ENCODE results near the gene NKX6-2. TPM values are rescaled to one million over a fixed set of nuclear protein-coding genes. Genes with fewer than 3 reads are reported as not detected.

Gene NKX6-2
- total and polyA plus RNA-seq, 4 donors: 0.07 to 7.1 TPM; not detected in 2

DNA sequence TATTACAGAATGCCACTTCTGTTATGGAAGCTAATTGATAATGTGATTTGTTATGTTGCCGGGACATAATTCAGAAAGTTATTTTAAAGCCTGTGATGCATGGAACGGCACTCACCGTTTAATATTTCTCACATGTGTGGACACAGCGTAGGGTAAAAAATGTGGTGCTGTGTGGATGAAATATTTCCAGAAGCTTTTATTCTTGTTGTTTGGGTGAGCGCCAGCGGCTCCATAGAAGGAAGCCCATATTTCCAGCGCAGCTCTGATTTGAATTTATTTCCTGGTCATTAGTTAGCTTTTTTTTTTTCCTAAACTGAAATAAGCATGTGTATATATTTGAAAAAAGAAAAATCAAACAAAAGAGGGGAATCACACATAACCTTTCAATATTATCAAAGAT lies 20.2 kb upstream of the NKX6-2 start:
- 82% methylated on average over 7 of the region's 7 CpGs for WGBS
- no peak for TF ChIP-seq JUND (IDR thresholded peaks at IDR 0.05)
- TF ChIP-seq, protein P1, sequence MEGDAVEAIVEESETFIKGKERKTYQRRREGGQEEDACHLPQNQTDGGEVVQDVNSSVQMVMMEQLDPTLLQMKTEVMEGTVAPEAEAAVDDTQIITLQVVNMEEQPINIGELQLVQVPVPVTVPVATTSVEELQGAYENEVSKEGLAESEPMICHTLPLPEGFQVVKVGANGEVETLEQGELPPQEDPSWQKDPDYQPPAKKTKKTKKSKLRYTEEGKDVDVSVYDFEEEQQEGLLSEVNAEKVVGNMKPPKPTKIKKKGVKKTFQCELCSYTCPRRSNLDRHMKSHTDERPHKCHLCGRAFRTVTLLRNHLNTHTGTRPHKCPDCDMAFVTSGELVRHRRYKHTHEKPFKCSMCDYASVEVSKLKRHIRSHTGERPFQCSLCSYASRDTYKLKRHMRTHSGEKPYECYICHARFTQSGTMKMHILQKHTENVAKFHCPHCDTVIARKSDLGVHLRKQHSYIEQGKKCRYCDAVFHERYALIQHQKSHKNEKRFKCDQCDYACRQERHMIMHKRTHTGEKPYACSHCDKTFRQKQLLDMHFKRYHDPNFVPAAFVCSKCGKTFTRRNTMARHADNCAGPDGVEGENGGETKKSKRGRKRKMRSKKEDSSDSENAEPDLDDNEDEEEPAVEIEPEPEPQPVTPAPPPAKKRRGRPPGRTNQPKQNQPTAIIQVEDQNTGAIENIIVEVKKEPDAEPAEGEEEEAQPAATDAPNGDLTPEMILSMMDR (IDR thresholded peaks at IDR 0.05; ENCODE audit: low read depth, low read length, missing input control): no peak
- TF ChIP-seq EGR1 (IDR thresholded peaks at IDR 0.05; ENCODE audit: low read depth in 2 of 2): no peak
- TF ChIP-seq HNF4A (conservative IDR thresholded peaks at IDR 0.05): no peak
- no peak for TF ChIP-seq TAF1 (conservative IDR thresholded peaks at IDR 0.05)
- peaks cover 0 to 4% (median 0%) of the 10 kb centered on the region in 4 donors for H3K27me3 ChIP-seq (ENCODE audit: control insufficient read depth in 4 of 4, insufficient read depth in 4 of 4, low read length in 3 of 4)
- no peaks in the 10 kb centered on the region for H3K36me3 ChIP-seq (ENCODE audit: control insufficient read depth in 4 of 4, insufficient read depth in 3 of 4, low read depth in 1 of 4, low read length in 3 of 4)
- DNase-seq (ENCODE audit: low spot score): no peak
- H3K27ac ChIP-seq (ENCODE audit: low read depth in 1 of 2, low read length in 2 of 2): no peak overlapping the region
- H3K9ac ChIP-seq (ENCODE audit: low read depth in 1 of 2, low read length in 2 of 2): no peak overlapping the region
- peaks cover 0 to 5% (median 1%) of the 10 kb centered on the region in 4 donors for H3K9me3 ChIP-seq (ENCODE audit: control insufficient read depth in 4 of 4, low read length in 3 of 4)
- no peaks in the 10 kb centered on the region for H3K4me1 ChIP-seq (ENCODE audit: control insufficient read depth in 4 of 4, insufficient read depth in 4 of 4, low read length in 3 of 4)
- no peak overlapping the region for H3K4me3 ChIP-seq (ENCODE audit: low read depth in 1 of 3, low read length in 3 of 3)

DNA sequence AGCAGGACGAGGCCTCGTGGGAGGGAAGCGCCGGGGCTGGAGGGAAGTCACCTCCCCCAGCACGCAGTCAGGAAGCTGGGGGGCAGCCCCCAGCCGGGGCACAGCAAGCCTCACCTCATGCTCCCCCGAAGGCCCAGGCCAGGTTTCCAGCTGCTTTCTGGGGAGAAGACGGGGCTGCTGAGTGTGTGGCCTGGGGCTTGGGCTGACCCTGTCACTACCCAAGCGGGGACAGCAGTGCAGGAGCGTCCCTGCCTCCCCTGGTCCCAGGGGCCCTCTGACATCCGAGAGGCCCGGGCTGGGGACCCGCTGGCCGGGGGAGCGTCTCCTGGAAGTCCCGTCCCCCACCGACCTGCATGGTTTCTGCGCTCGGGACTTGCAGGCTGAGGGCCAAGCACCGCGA lies 19.7 kb upstream of the NKX6-2 start:
- TF ChIP-seq HNF4G (IDR thresholded peaks at IDR 0.05) (no peak), NR2F2 (IDR thresholded peaks at IDR 0.05) (no peak), TAF1 (conservative IDR thresholded peaks at IDR 0.05) (no peak), GABPA (IDR thresholded peaks at IDR 0.05 in 1 of 2, conservative IDR thresholded peaks at IDR 0.05 in 1 of 2) (no peak), YY1 (IDR thresholded peaks at IDR 0.05) (no peak), SP1 (IDR thresholded peaks at IDR 0.05) (no peak), HNF4A (conservative IDR thresholded peaks at IDR 0.05) (no peak), FOXA1 (IDR thresholded peaks at IDR 0.05) (no peak), EGR1 (IDR thresholded peaks at IDR 0.05; ENCODE audit: low read depth in 2 of 2) (no peak), JUND (IDR thresholded peaks at IDR 0.05) (no peak), RXRA (IDR thresholded peaks at IDR 0.05) (no peak), RAD21 (IDR thresholded peaks at IDR 0.05) (no peak), FOXA2 (IDR thresholded peaks at IDR 0.05) (no peak)
- TF ChIP-seq, protein P1 (IDR thresholded peaks at IDR 0.05; ENCODE audit: low read depth, low read length, missing input control): no peak
- TF ChIP-seq, protein P2, sequence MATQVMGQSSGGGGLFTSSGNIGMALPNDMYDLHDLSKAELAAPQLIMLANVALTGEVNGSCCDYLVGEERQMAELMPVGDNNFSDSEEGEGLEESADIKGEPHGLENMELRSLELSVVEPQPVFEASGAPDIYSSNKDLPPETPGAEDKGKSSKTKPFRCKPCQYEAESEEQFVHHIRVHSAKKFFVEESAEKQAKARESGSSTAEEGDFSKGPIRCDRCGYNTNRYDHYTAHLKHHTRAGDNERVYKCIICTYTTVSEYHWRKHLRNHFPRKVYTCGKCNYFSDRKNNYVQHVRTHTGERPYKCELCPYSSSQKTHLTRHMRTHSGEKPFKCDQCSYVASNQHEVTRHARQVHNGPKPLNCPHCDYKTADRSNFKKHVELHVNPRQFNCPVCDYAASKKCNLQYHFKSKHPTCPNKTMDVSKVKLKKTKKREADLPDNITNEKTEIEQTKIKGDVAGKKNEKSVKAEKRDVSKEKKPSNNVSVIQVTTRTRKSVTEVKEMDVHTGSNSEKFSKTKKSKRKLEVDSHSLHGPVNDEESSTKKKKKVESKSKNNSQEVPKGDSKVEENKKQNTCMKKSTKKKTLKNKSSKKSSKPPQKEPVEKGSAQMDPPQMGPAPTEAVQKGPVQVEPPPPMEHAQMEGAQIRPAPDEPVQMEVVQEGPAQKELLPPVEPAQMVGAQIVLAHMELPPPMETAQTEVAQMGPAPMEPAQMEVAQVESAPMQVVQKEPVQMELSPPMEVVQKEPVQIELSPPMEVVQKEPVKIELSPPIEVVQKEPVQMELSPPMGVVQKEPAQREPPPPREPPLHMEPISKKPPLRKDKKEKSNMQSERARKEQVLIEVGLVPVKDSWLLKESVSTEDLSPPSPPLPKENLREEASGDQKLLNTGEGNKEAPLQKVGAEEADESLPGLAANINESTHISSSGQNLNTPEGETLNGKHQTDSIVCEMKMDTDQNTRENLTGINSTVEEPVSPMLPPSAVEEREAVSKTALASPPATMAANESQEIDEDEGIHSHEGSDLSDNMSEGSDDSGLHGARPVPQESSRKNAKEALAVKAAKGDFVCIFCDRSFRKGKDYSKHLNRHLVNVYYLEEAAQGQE (IDR thresholded peaks at IDR 0.05): no peak
- TF ChIP-seq, protein P3, sequence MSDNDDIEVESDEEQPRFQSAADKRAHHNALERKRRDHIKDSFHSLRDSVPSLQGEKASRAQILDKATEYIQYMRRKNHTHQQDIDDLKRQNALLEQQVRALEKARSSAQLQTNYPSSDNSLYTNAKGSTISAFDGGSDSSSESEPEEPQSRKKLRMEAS (IDR thresholded peaks at IDR 0.05): no peak
- TF ChIP-seq, protein P4, sequence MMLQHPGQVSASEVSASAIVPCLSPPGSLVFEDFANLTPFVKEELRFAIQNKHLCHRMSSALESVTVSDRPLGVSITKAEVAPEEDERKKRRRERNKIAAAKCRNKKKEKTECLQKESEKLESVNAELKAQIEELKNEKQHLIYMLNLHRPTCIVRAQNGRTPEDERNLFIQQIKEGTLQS (IDR thresholded peaks at IDR 0.05): no peak
- TF ChIP-seq, protein P5, sequence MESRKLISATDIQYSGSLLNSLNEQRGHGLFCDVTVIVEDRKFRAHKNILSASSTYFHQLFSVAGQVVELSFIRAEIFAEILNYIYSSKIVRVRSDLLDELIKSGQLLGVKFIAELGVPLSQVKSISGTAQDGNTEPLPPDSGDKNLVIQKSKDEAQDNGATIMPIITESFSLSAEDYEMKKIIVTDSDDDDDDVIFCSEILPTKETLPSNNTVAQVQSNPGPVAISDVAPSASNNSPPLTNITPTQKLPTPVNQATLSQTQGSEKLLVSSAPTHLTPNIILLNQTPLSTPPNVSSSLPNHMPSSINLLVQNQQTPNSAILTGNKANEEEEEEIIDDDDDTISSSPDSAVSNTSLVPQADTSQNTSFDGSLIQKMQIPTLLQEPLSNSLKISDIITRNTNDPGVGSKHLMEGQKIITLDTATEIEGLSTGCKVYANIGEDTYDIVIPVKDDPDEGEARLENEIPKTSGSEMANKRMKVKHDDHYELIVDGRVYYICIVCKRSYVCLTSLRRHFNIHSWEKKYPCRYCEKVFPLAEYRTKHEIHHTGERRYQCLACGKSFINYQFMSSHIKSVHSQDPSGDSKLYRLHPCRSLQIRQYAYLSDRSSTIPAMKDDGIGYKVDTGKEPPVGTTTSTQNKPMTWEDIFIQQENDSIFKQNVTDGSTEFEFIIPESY (IDR thresholded peaks at IDR 0.05): no peak
- H3K9ac ChIP-seq (ENCODE audit: low read depth in 1 of 2, low read length in 2 of 2): no peak overlapping the region
- peaks cover 0 to 5% (median 1%) of the 10 kb centered on the region in 4 donors for H3K9me3 ChIP-seq (ENCODE audit: control insufficient read depth in 4 of 4, low read length in 3 of 4)
- peaks cover 0 to 1% (median 0%) of the 10 kb centered on the region in 4 donors for H3K27me3 ChIP-seq (ENCODE audit: control insufficient read depth in 4 of 4, insufficient read depth in 4 of 4, low read length in 3 of 4)
- H3K4me1 ChIP-seq (ENCODE audit: control insufficient read depth in 4 of 4, insufficient read depth in 4 of 4, low read length in 3 of 4): no peaks in the 10 kb centered on the region
- WGBS: 71% methylated on average over 21 of the region's 21 CpGs
- no peaks in the 10 kb centered on the region for H3K36me3 ChIP-seq (ENCODE audit: control insufficient read depth in 4 of 4, insufficient read depth in 3 of 4, low read depth in 1 of 4, low read length in 3 of 4)
- H3K27ac ChIP-seq (ENCODE audit: low read depth in 1 of 2, low read length in 2 of 2): no peak overlapping the region
- no peak for DNase-seq (ENCODE audit: low spot score)
- H3K4me3 ChIP-seq (ENCODE audit: low read depth in 1 of 3, low read length in 3 of 3): no peak overlapping the region
